Gastroesophageal sphincter (tissue), 4 donors: ENCODE results near the gene HSP90AB1. TPM values are rescaled to one million over a fixed set of nuclear protein-coding genes. Genes with fewer than 3 reads are reported as not detected.

Experiments
- ATAC-seq: fragments of 150-250 bp; one replicate; pipeline ENCODE4 v1.9.1; 2016; ENCODE audit warnings: mild to moderate bottlenecking, moderate library complexity
- H3K27ac ChIP-seq, 4 donors: fragments of 200-600 bp; sonication (generic) in 3 of 4; 1 replicate in 3 of 4; 2 replicates in 1 of 4; pipeline ENCODE4 v1.5.1; 2016 to 2019
- H3K27me3 ChIP-seq: fragments of 200-600 bp; sonication (generic); one replicate; pipeline ENCODE4 v1.5.1; 2019
- H3K36me3 ChIP-seq, 2 donors: fragments of 200-600 bp; sonication (generic); one replicate each; pipeline ENCODE4 v1.5.1; 2019; ENCODE audit warnings: control low read depth in 1 of 2
- H3K4me1 ChIP-seq, 3 donors: fragments of 200-600 bp; sonication (generic); 1 replicate in 2 of 3; 2 replicates in 1 of 3; pipeline ENCODE4 v1.5.1; 2016 to 2019; ENCODE audit warnings: control low read depth in 2 of 3
- H3K4me3 ChIP-seq, 2 donors: fragments of 200-600 bp; sonication (generic); one replicate each; pipeline ENCODE4 v1.5.1; 2019; ENCODE audit warnings: mild to moderate bottlenecking in 1 of 2, moderate library complexity in 1 of 2
- H3K9me3 ChIP-seq, 3 donors: fragments of 200-600 bp; sonication (generic); one replicate each; pipeline ENCODE4 v1.5.1; 2017 to 2019; ENCODE audit warnings: control low read depth in 2 of 3
- EP300 ChIP-seq: sonication (generic); formaldehyde crosslinking; IDR thresholded peaks from one replicate; pipeline ENCODE4 v1.6.1; 2017; ENCODE audit warnings: antibody characterized with exemption, mild to moderate bottlenecking
- POLR2A ChIP-seq, 2 donors: fragments of 450-650 bp; IDR thresholded peaks; one replicate each; pipeline ENCODE4 v1.6.1; 2017; ENCODE audit warnings: antibody characterized with exemption in 2 of 2, mild to moderate bottlenecking in 2 of 2, moderate library complexity in 1 of 2
- POLR2AphosphoS5 ChIP-seq: sonication (generic); formaldehyde crosslinking; IDR thresholded peaks from one replicate; pipeline ENCODE4 v1.6.1; 2017; ENCODE audit warnings: antibody characterized with exemption
- WGBS, 2 donors: methylation state at CpG; one replicate each; pipeline ENCODE4 v1.1.5; 2018; ENCODE audit warnings: low coverage in 1 of 2; 5-methylcytosine and 5-hydroxymethylcytosine counted together
- total RNA-seq, 4 donors: library from RNA; depleted of rRNA; stranded (reverse); fragments of >200 nt; gene quantifications; one replicate each; pipeline ENCODE4 v1.1.0, GENCODE V29; 2016
- TF ChIP-seq, protein P1 (sequence below), 4 experiments: fragments of 200-600 bp in 2 of 4; fragments of 450-650 bp in 2 of 4; sonication (generic) in 1 of 4; IDR thresholded peaks; one replicate each; pipeline ENCODE4 v1.5.1; 2017 to 2019; ENCODE audit warnings: antibody characterized with exemption in 4 of 4, mild to moderate bottlenecking in 2 of 4, moderate library complexity in 2 of 4

The HSP90AB1 gene
- total RNA-seq, 4 donors from 2014 or later = 553 to 749 (median 626) TPM

- peak overlapping the region in 3 of 4 donors; percentile 96 to 100 (median 99) for H3K27ac ChIP-seq
- WGBS, 2 donors = 0 to 14% methylated on average over 1 of the region's 1 CpG
- TF ChIP-seq POLR2AphosphoS5 (no peak), POLR2A (IDR thresholded peaks at IDR 0.05) (no peak), EP300 (no peak)
- TF ChIP-seq, protein P1, sequence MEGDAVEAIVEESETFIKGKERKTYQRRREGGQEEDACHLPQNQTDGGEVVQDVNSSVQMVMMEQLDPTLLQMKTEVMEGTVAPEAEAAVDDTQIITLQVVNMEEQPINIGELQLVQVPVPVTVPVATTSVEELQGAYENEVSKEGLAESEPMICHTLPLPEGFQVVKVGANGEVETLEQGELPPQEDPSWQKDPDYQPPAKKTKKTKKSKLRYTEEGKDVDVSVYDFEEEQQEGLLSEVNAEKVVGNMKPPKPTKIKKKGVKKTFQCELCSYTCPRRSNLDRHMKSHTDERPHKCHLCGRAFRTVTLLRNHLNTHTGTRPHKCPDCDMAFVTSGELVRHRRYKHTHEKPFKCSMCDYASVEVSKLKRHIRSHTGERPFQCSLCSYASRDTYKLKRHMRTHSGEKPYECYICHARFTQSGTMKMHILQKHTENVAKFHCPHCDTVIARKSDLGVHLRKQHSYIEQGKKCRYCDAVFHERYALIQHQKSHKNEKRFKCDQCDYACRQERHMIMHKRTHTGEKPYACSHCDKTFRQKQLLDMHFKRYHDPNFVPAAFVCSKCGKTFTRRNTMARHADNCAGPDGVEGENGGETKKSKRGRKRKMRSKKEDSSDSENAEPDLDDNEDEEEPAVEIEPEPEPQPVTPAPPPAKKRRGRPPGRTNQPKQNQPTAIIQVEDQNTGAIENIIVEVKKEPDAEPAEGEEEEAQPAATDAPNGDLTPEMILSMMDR (IDR thresholded peaks at IDR 0.05) = no peak
- peaks cover 0 to 69% (median 18%) of the 10 kb centered on the region in 3 donors for H3K4me1 ChIP-seq
- peak overlapping the region; percentile 63 to 79 for H3K4me3 ChIP-seq
- peaks cover 0 to 53% of the 10 kb centered on the region in 2 donors for H3K36me3 ChIP-seq
- no peaks in the 10 kb centered on the region for H3K9me3 ChIP-seq
- H3K27me3 ChIP-seq = no peaks in the 10 kb centered on the region
- ATAC-seq = no peak
Measured at GRCh38 chr6:44248579-44248978, 1.7 kb downstream of the HSP90AB1 start.

DNA sequence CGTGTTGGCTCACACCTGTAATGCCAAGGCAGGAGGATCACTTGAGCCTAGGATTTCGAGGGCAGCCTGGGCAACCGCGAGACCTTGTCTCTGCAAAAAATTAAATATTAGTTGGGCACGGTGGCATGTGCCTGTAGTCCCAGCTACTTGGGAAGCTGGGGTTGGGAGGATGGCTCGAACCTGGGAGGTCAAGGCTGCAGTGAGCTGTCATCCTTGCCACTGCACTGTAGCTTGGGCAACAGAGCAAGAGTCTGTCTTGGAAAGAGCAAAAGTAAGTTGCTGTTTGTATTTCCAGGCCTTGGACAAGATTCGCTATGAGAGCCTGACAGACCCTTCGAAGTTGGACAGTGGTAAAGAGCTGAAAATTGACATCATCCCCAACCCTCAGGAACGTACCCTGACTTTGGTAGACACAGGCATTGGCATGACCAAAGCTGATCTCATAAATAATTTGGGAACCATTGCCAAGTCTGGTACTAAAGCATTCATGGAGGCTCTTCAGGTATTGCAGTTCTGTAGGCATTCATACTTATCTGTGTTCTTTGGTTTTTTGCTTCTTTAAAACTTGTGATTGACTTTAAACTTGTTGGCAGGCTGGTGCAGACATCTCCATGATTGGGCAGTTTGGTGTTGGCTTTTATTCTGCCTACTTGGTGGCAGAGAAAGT lies 2.3 kb downstream of the HSP90AB1 start:
- TF ChIP-seq, protein P1 (IDR thresholded peaks at IDR 0.05) = no peak
- Histone ChIP-seq H3K4me3 (peak overlapping the region in 1 of 2 donors; percentile 63), H3K36me3 (peaks cover 0 to 59% of the 10 kb centered on the region in 2 donors), H3K27ac (peak overlapping the region in 2 of 4 donors; percentile 96 to 99), H3K27me3 (no peaks in the 10 kb centered on the region), H3K4me1 (peaks cover 0 to 75% (median 18%) of the 10 kb centered on the region in 3 donors), H3K9me3 (no peaks in the 10 kb centered on the region)
- ATAC-seq = no peak
- WGBS, 2 donors = 73 to 87% methylated on average over 5 to 6 of the region's 9 CpGs

DNA sequence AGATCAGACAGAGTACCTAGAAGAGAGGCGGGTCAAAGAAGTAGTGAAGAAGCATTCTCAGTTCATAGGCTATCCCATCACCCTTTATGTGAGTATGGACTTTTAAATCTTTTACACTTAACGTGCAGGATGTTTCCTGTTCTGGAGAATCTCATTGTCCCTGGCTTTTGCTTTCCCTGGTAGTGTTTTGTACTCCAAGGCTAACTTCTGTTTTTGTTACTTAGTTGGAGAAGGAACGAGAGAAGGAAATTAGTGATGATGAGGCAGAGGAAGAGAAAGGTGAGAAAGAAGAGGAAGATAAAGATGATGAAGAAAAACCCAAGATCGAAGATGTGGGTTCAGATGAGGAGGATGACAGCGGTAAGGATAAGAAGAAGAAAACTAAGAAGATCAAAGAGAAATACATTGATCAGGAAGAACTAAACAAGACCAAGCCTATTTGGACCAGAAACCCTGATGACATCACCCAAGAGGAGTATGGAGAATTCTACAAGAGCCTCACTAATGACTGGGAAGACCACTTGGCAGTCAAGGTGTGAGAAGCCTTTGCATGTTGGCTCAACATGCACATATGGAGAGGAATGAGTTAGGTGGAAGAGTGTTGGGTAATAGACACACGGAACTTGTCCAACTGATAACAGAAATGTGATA lies 3.3 kb downstream of the HSP90AB1 start:
- TF ChIP-seq, protein P1 (IDR thresholded peaks at IDR 0.05) = no peak
- TF ChIP-seq POLR2A (IDR thresholded peaks at IDR 0.05) = no peak
- TF ChIP-seq POLR2AphosphoS5 = no peak
- TF ChIP-seq EP300 = no peak
- Histone ChIP-seq H3K27ac (no peak overlapping the region), H3K27me3 (no peaks in the 10 kb centered on the region), H3K4me1 (peaks cover 0 to 81% (median 18%) of the 10 kb centered on the region in 3 donors), H3K9me3 (no peaks in the 10 kb centered on the region), H3K4me3 (no peak overlapping the region), H3K36me3 (peaks cover 0 to 69% of the 10 kb centered on the region in 2 donors)
- WGBS, 2 donors = 55% methylated on average over 1 to 6 of the region's 6 CpGs
- ATAC-seq = no peak

GRCh38 chr6:44250718-44251123 lies 3.8 kb downstream of the HSP90AB1 start:
- Histone ChIP-seq H3K9me3 (no peaks in the 10 kb centered on the region), H3K4me3 (no peak overlapping the region), H3K36me3 (peaks cover 0 to 74% of the 10 kb centered on the region in 2 donors), H3K27me3 (no peaks in the 10 kb centered on the region), H3K27ac (no peak overlapping the region), H3K4me1 (peaks cover 0 to 81% (median 15%) of the 10 kb centered on the region in 3 donors)
- WGBS, 2 donors = 49 to 69% methylated on average over 3 of the region's 3 CpGs
- TF ChIP-seq POLR2AphosphoS5 = peak; percentile 4
- TF ChIP-seq, protein P1 (IDR thresholded peaks at IDR 0.05) = no peak
- TF ChIP-seq POLR2A (IDR thresholded peaks at IDR 0.05) = no peak
- no peak for TF ChIP-seq EP300
- no peak for ATAC-seq
